Measurements from ENCODE around the gene COX4I2.

- no peak for TF ChIP-seq CTCF (IDR thresholded peaks at IDR 0.05)
- no peak for TF ChIP-seq POLR2A (IDR thresholded peaks at IDR 0.05)
Observed at GRCh38 chr20:31678389-31679356, 41.0 kb downstream of the COX4I2 start.

All from heart left ventricle (tissue), 13 donors.